Coronary artery (tissue), 2 donors: ENCODE data around the gene SIK2.

Experiments
- DNase-seq: peaks from one replicate; pipeline ENCODE4 v3.0.0-alpha.2; 2017; ENCODE audit warnings: low spot score
- H3K27ac ChIP-seq, 2 donors: fragments of 200-600 bp; sonication (generic); one replicate each; pipeline ENCODE4 v1.5.1; 2016 to 2019
- H3K4me3 ChIP-seq: fragments of 200-600 bp; sonication (generic); 2 replicates; pipeline ENCODE4 v1.5.1; 2016; ENCODE audit warnings: mild to moderate bottlenecking, moderate library complexity
- CTCF ChIP-seq: fragments of 200-600 bp; sonication (generic); IDR thresholded peaks from one replicate; pipeline ENCODE4 v1.5.1; 2019; ENCODE audit warnings: antibody characterized with exemption

Gene SIK2

GRCh38 chr11:111603611-111604130, 1.4 kb downstream of the SIK2 start:
- DNase-seq = no peak
- H3K27ac ChIP-seq = peak overlapping the region; percentile 95 to 99
- peak overlapping the region; percentile 100 for H3K4me3 ChIP-seq
- TF ChIP-seq CTCF = no peak

- peak overlapping the region in 1 of 2 donors; percentile 99 for H3K27ac ChIP-seq
Measured at GRCh38 chr11:111604392-111605009, 2.3 kb downstream of the SIK2 start.

GRCh38 chr11:111605681-111606080, 3.4 kb downstream of the SIK2 start:
- Histone ChIP-seq H3K27ac (no peak overlapping the region), H3K4me3 (no peak overlapping the region)
- no peak for TF ChIP-seq CTCF
- no peak for DNase-seq

More at GRCh38 chr11:111604392-111605009, 2.3 kb downstream of the SIK2 start:
- H3K4me3 ChIP-seq = peak overlapping the region; percentile 100
- TF ChIP-seq CTCF = no peak
- no peak for DNase-seq

GRCh38 chr11:111606986-111607385, 4.7 kb downstream of the SIK2 start:
- no peak for TF ChIP-seq CTCF
- no peak overlapping the region for H3K27ac ChIP-seq

GRCh38 chr11:111607751-111608150, 5.5 kb downstream of the SIK2 start:
- no peak for DNase-seq
- no peak for TF ChIP-seq CTCF
- no peak overlapping the region for H3K4me3 ChIP-seq
- no peak overlapping the region for H3K27ac ChIP-seq

More at GRCh38 chr11:111606986-111607385, 4.7 kb downstream of the SIK2 start:
- no peak overlapping the region for H3K4me3 ChIP-seq
- DNase-seq = no peak

GRCh38 chr11:111612224-111612623, 10.0 kb downstream of the SIK2 start:
- no peak for TF ChIP-seq CTCF
- Histone ChIP-seq H3K4me3 (no peak overlapping the region), H3K27ac (no peak overlapping the region)
- no peak for DNase-seq

- H3K4me3 ChIP-seq = no peak overlapping the region
- DNase-seq = no peak
- no peak for TF ChIP-seq CTCF
- no peak overlapping the region for H3K27ac ChIP-seq
Measured at GRCh38 chr11:111617286-111617685, 15.0 kb downstream of the SIK2 start.
